H1 (cell line): Measurements from ENCODE around the gene ANO9.

Experiments
- CEBPB ChIP-seq: IDR thresholded peaks from 2 replicates; pipeline ENCODE4 v1.6.1; 2012; ENCODE audit warnings: low read depth, low read length
- EP300 ChIP-seq, 2 experiments: IDR thresholded peaks; 1 replicate in 1 of 2; 2 replicates in 1 of 2; pipeline ENCODE4 v1.6.1; 2011 to 2012; ENCODE audit warnings: low read depth in 2 of 2, low read length in 2 of 2, mild to moderate bottlenecking in 2 of 2, borderline replicate concordance in 1 of 2, inconsistent platforms in 1 of 2, moderate library complexity in 1 of 2
- EZH2 ChIP-seq: fragments of 200-600 bp; sonication (generic); IDR thresholded peaks from 2 replicates; pipeline ENCODE4 v1.7.1; 2012; ENCODE audit warnings: low read depth, mild to moderate bottlenecking, moderate library complexity, low read length, inconsistent platforms; ENCODE audit not compliant: severe bottlenecking
- JUN ChIP-seq: IDR thresholded peaks from 2 replicates; pipeline ENCODE4 v1.6.1; 2011; ENCODE audit warnings: low read depth, mild to moderate bottlenecking, improper control_type of control experiment, low read length
- JUND ChIP-seq: IDR thresholded peaks from 2 replicates; pipeline ENCODE4 v1.6.1; 2011; ENCODE audit warnings: mild to moderate bottlenecking, improper control_type of control experiment, low read length
- POLR2A ChIP-seq, 2 experiments: IDR thresholded peaks; 1 replicate in 1 of 2; 2 replicates in 1 of 2; pipeline ENCODE4 v1.6.1; 2011; ENCODE audit warnings: low read depth in 2 of 2, low read length in 2 of 2, mild to moderate bottlenecking in 2 of 2; ENCODE audit errors: control extremely low read depth in 1 of 2
- RAD21 ChIP-seq, 2 experiments: IDR thresholded peaks in 1 of 2; conservative IDR thresholded peaks in 1 of 2; 2 replicates each; pipeline ENCODE4 v1.6.1; 2011; ENCODE audit warnings: low read depth in 2 of 2, low read length in 2 of 2, improper control_type of control experiment in 1 of 2, inconsistent platforms in 1 of 2, mild to moderate bottlenecking in 1 of 2, moderate library complexity in 1 of 2
- SIRT6 ChIP-seq: IDR thresholded peaks from one replicate; pipeline ENCODE4 v1.7.1; 2012; ENCODE audit warnings: low read length, inconsistent platforms
- SIX5 ChIP-seq: IDR thresholded peaks from 2 replicates; pipeline ENCODE4 v1.6.1; 2011; ENCODE audit warnings: mild to moderate bottlenecking, low read depth, low read length
- SRF ChIP-seq: IDR thresholded peaks from 2 replicates; pipeline ENCODE4 v1.6.1; 2011; ENCODE audit warnings: mild to moderate bottlenecking, low read depth, low read length, moderate library complexity
- TAF1 ChIP-seq: IDR thresholded peaks from 2 replicates; pipeline ENCODE4 v1.6.1; 2011; ENCODE audit warnings: mild to moderate bottlenecking, low read depth, low read length
- TF ChIP-seq, protein P1 (sequence below), 3 experiments: IDR thresholded peaks; 1 replicate in 2 of 3; 2 replicates in 1 of 3; pipeline versions ENCODE4 v1.5.1 to v1.6.1; 2011; ENCODE audit warnings: low read length in 3 of 3, mild to moderate bottlenecking in 3 of 3, inconsistent platforms in 2 of 3, low read depth in 1 of 3, moderate library complexity in 1 of 3; ENCODE audit not compliant: insufficient read depth in 1 of 3; ENCODE audit errors: control extremely low read depth in 1 of 3

DNA sequence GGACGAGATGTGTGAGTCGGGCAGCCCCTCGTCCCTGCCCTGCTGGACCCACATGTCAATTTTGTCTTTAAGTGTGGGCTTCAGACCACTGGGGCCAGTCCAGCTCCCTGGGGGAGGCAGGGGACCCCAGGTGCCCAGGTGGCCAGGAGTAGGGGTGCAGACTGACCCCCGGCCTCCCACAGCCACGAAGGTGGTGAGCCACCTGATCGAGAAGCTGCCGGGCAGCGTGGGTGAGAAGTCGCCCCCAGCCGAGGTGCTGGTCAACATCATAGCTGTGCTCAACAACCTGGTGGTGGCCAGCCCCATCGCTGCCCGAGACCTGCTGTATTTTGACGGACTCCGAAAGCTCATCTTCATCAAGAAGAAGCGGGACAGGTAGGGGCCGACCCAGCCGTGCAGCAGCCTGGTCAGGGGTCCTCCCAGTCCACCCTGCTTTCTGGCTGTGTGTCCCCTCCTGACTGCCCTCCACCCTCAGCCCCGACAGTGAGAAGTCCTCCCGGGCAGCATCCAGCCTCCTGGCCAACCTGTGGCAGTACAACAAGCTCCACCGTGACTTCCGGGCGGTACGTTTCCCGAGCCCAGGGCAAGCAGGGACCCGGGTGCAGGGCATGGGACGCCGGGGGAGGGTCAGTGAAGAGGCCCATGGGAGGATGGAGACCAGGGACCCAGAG lies 37.9 kb downstream of the ANO9 start:
- TF ChIP-seq EP300 (IDR thresholded peaks at IDR 0.05; ENCODE audit: borderline replicate concordance in 1 of 2, low read depth in 2 of 2, low read length in 2 of 2) (no peak), JUN (no peak), POLR2A (IDR thresholded peaks at IDR 0.05; ENCODE audit: control extremely low read depth in 1 of 2, low read depth in 2 of 2, low read length in 2 of 2) (no peak), EZH2 (no peak), SRF (no peak), CEBPB (no peak), JUND (no peak), RAD21 (IDR thresholded peaks at IDR 0.05 in 1 of 2, conservative IDR thresholded peaks at IDR 0.05 in 1 of 2; ENCODE audit: low read depth in 2 of 2, low read length in 2 of 2) (no peak), SIRT6 (no peak), TAF1 (no peak), SIX5 (no peak)
- TF ChIP-seq, protein P1, sequence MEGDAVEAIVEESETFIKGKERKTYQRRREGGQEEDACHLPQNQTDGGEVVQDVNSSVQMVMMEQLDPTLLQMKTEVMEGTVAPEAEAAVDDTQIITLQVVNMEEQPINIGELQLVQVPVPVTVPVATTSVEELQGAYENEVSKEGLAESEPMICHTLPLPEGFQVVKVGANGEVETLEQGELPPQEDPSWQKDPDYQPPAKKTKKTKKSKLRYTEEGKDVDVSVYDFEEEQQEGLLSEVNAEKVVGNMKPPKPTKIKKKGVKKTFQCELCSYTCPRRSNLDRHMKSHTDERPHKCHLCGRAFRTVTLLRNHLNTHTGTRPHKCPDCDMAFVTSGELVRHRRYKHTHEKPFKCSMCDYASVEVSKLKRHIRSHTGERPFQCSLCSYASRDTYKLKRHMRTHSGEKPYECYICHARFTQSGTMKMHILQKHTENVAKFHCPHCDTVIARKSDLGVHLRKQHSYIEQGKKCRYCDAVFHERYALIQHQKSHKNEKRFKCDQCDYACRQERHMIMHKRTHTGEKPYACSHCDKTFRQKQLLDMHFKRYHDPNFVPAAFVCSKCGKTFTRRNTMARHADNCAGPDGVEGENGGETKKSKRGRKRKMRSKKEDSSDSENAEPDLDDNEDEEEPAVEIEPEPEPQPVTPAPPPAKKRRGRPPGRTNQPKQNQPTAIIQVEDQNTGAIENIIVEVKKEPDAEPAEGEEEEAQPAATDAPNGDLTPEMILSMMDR (IDR thresholded peaks at IDR 0.05; ENCODE audit: control extremely low read depth in 1 of 3, insufficient read depth in 1 of 3, low read depth in 1 of 3, low read length in 3 of 3), result no peak
